GM12878 (cell line): ENCODE data around the gene TTI1. TPM values are rescaled to one million over a fixed set of nuclear protein-coding genes. Genes with fewer than 3 reads are reported as not detected.

Experiments used
- BHLHE40 ChIP-seq, 2 experiments: fragments of 450-650 bp in 1 of 2; IDR thresholded peaks; 2 replicates each; pipeline ENCODE4 v1.6.1; 2011 to 2017; ENCODE audit warnings: low read depth in 2 of 2, borderline replicate concordance in 1 of 2, improper control_type of control experiment in 1 of 2, low read length in 1 of 2, mild to moderate bottlenecking in 1 of 2
- FOXK2 ChIP-seq: fragments of 450-650 bp; IDR thresholded peaks from 2 replicates; pipeline ENCODE4 v1.6.1; 2017; ENCODE audit warnings: mild to moderate bottlenecking, moderate library complexity
- MEF2B ChIP-seq: fragments of 450-650 bp; IDR thresholded peaks from 2 replicates; pipeline ENCODE4 v1.6.1; 2018; ENCODE audit warnings: mild to moderate bottlenecking, moderate library complexity; ENCODE audit not compliant: partially characterized antibody, poor library complexity, severe bottlenecking
- SPI1 ChIP-seq: IDR thresholded peaks from 2 replicates; pipeline ENCODE4 v1.6.1; 2011; ENCODE audit warnings: low read depth, mild to moderate bottlenecking, low read length, moderate library complexity, borderline replicate concordance; ENCODE audit not compliant: insufficient read depth
- ZNF622 ChIP-seq: fragments of 450-650 bp; IDR thresholded peaks from 2 replicates; pipeline ENCODE4 v1.6.1; 2017; ENCODE audit warnings: mild to moderate bottlenecking, inconsistent platforms
- polyA plus RNA-seq, 11 experiments: library from polyadenylated mRNA; depleted of rRNA in 4 of 11; unstranded in 6 of 11; stranded (reverse) in 5 of 11; fragments of >200 nt; fragmentation: Nextera tagmentation in 4 of 11; fragmentation: Illumina TruSeq in 1 of 11; extraction: Ambion mirVana in 4 of 11; extraction: Trizol in 1 of 11; gene quantifications; 1 replicate in 1 of 11; 2 replicates in 10 of 11; pipeline versions ENCODE4 v1.2.1 to v1.2.3, GENCODE V29; 2011 to 2016; ENCODE audit warnings: inconsistent platforms in 2 of 11, missing spikeins in 2 of 11, low read depth in 1 of 11
- total RNA-seq, 4 experiments: library from RNA; depleted of rRNA in 3 of 4; stranded (reverse); fragments of >200 nt in 3 of 4; fragmentation: Illumina TruSeq in 1 of 4; extraction: Trizol in 1 of 4; gene quantifications; 2 replicates each; pipeline versions ENCODE4 v1.2.1 to v1.2.3, GENCODE V29; 2013 to 2021
- TF ChIP-seq, protein P1 (sequence below): fragments of 450-650 bp; IDR thresholded peaks from 2 replicates; pipeline ENCODE4 v1.6.1; 2017; ENCODE audit warnings: mild to moderate bottlenecking, moderate library complexity
- TF ChIP-seq, protein P2 (sequence below): IDR thresholded peaks from 2 replicates; pipeline ENCODE4 v1.6.1; 2012; ENCODE audit warnings: improper control_type of control experiment, low read depth, low read length; ENCODE audit not compliant: insufficient replicate concordance

TTI1 gene
- total and polyA plus RNA-seq, 10 of the 15 experiments (the other 5 are each of a cell fraction or from before 2014, with no cell fraction given), result 5.3 to 44.6 (median 24.9) TPM

DNA sequence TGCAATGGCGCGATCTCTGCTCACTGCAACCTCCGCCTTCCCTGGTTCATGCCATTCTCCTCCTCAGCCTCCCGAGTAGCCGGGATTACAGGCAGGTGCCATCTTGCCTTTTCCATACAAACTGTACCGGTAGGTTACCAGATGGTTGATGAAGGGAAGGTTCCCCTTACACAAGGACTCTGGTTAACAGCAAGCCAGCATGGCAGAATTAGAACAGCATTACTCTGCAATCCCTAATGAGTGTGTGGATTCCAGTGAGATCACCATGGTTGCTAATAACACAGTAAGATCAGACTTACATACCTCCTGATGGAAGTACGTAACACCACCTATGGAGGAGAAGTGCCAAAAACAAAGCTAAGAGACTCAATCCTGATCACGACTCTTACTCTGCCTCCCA is 51.7 kb downstream of the TTI1 start (continued):
- TF ChIP-seq, protein P1, sequence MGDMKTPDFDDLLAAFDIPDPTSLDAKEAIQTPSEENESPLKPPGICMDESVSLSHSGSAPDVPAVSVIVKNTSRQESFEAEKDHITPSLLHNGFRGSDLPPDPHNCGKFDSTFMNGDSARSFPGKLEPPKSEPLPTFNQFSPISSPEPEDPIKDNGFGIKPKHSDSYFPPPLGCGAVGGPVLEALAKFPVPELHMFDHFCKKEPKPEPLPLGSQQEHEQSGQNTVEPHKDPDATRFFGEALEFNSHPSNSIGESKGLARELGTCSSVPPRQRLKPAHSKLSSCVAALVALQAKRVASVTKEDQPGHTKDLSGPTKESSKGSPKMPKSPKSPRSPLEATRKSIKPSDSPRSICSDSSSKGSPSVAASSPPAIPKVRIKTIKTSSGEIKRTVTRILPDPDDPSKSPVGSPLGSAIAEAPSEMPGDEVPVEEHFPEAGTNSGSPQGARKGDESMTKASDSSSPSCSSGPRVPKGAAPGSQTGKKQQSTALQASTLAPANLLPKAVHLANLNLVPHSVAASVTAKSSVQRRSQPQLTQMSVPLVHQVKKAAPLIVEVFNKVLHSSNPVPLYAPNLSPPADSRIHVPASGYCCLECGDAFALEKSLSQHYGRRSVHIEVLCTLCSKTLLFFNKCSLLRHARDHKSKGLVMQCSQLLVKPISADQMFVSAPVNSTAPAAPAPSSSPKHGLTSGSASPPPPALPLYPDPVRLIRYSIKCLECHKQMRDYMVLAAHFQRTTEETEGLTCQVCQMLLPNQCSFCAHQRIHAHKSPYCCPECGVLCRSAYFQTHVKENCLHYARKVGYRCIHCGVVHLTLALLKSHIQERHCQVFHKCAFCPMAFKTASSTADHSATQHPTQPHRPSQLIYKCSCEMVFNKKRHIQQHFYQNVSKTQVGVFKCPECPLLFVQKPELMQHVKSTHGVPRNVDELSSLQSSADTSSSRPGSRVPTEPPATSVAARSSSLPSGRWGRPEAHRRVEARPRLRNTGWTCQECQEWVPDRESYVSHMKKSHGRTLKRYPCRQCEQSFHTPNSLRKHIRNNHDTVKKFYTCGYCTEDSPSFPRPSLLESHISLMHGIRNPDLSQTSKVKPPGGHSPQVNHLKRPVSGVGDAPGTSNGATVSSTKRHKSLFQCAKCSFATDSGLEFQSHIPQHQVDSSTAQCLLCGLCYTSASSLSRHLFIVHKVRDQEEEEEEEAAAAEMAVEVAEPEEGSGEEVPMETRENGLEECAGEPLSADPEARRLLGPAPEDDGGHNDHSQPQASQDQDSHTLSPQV, result no peak
- TF ChIP-seq BHLHE40 (IDR thresholded peaks at IDR 0.05; ENCODE audit: borderline replicate concordance in 1 of 2, low read depth in 2 of 2, low read length in 1 of 2) (no peak), ZNF622 (no peak), FOXK2 (no peak), SPI1 (no peak), MEF2B (no peak)
- TF ChIP-seq, protein P2, sequence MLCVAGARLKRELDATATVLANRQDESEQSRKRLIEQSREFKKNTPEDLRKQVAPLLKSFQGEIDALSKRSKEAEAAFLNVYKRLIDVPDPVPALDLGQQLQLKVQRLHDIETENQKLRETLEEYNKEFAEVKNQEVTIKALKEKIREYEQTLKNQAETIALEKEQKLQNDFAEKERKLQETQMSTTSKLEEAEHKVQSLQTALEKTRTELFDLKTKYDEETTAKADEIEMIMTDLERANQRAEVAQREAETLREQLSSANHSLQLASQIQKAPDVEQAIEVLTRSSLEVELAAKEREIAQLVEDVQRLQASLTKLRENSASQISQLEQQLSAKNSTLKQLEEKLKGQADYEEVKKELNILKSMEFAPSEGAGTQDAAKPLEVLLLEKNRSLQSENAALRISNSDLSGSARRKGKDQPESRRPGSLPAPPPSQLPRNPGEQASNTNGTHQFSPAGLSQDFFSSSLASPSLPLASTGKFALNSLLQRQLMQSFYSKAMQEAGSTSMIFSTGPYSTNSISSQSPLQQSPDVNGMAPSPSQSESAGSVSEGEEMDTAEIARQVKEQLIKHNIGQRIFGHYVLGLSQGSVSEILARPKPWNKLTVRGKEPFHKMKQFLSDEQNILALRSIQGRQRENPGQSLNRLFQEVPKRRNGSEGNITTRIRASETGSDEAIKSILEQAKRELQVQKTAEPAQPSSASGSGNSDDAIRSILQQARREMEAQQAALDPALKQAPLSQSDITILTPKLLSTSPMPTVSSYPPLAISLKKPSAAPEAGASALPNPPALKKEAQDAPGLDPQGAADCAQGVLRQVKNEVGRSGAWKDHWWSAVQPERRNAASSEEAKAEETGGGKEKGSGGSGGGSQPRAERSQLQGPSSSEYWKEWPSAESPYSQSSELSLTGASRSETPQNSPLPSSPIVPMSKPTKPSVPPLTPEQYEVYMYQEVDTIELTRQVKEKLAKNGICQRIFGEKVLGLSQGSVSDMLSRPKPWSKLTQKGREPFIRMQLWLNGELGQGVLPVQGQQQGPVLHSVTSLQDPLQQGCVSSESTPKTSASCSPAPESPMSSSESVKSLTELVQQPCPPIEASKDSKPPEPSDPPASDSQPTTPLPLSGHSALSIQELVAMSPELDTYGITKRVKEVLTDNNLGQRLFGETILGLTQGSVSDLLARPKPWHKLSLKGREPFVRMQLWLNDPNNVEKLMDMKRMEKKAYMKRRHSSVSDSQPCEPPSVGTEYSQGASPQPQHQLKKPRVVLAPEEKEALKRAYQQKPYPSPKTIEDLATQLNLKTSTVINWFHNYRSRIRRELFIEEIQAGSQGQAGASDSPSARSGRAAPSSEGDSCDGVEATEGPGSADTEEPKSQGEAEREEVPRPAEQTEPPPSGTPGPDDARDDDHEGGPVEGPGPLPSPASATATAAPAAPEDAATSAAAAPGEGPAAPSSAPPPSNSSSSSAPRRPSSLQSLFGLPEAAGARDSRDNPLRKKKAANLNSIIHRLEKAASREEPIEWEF, result no peak
